Measurements from ENCODE around the gene UQCR10.

Gene UQCR10

DNA sequence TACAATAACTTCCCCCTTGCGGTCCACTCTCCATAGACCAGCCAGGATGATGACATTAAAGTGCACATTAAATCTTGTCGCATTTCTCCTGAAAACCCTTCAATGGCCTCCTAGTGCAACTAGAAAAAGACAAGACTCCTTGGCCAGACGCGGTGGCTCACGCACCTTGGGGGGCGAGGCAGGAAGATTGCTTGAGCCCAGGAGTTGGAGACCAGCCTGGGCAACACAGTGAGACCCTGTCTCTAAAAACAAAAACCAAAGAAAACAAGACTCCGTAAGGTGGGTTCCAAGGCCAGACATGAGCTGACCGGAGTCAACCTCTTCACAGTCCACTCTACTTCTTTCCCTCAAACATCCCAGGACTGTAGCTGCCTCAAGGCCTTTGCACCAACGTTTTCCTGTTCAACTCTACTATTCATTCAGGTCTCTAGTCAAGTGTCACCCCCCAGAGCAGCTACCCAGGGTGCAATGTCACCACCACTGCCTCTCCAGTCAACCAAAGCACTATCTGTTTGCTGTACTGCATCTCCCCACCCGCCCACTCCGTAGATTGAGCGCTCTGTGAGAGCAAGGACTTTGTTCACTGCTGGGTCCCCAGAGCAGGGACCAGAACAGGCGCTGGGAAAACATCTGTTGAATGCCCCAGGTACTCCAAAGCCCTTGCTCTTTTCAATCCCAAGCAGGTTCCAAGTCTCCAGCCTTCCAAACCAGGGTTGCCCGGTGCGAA is 1.1 kb upstream of the UQCR10 start:
- peak in 1 of 2 donors; percentile 37 for DNase-seq

DNA sequence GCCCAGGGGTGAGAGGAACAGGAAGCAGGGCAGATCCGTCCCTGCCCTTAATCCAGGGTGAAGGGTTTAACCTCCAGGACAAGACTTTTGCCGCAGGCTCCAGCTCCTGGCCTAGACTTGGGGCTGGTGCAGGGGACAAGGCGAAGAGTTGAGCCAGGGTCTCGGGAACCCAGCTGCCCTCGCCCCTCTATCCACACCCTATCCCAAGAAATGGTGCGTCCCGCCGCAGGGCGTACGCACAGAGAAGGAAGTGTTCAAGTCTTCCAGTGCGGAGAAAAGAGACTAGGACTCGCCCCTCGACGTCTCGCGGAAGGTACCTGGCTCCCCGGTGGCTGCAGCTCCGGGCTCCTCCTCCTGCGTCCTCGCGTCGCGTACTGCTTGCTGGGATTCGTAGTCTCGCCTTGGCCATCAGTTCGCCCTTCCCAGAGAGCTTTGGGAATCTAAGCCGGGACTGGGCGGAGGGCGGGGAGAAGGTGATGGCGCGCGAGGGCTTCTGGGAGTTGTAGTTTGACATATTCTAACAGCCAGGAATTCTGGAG is 468 bp upstream of the UQCR10 start, which contains the start of gene ZMAT5:
TSS of gene ZMAT5 (minus strand) at position 376 of the 539 bp plus-strand sequence. CDS start 18,463 bp downstream, outside the sequence.
- peak; percentile 64 to 93 for DNase-seq

DNA sequence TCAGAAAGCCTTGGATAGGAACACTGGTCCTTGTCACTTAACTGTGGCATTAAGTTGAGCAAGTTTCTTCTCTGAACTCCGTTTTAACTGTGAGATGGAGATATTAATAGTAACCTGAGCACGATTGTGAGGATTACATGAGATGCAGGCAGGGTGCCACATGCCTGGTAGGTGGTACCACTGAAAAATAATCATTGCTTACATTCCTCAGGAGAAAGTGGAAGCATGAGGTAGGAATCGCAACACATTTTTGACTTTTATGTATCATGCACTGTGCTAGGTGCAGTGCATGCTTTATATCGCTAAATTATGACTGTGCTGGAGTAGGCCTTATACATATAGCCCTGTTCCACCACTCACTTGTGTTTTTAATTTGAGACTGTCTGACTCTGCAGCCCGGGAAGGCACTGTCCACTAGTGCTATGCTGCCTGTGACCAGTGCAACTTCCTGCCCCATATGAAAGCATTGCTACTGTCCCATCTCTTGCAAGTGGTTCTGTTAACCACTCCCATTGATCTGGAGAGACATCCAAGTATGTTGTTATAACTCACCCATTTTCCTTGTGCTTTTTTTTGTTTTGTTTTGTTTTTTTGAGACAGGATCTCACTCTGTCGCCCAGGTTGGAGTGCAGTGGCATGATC is 1.0 kb downstream of the UQCR10 start:
- no peak for DNase-seq

DNA sequence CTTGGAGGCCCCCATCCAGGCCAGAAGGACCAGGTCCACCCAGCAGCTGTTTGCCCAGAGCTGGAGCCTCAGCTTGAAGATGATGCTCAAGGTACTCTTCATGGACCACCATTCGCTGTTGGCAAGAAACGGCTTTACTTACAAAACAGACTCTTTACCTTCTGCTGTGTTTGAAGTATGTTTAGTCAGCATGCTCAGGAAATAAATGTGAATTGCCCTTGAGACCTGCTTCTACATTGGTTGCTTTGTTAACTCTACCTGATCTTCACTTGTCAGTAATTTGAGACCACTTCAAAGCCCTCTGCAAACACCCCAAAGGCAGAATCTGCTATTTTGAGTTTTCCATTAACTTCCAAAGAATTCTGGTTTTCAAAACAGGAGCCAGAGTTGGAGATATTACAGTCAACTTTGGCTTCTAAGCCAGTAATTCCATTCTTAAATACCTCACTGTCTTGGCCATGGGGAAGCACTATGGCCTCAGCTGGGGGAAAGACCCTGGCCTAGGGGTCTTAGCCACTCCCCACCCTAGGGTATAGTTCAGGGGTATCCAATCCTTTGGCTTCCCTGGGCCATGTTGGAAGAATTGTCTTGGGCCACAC is 2.7 kb downstream of the UQCR10 start:
- DNase-seq: no peak

DNA sequence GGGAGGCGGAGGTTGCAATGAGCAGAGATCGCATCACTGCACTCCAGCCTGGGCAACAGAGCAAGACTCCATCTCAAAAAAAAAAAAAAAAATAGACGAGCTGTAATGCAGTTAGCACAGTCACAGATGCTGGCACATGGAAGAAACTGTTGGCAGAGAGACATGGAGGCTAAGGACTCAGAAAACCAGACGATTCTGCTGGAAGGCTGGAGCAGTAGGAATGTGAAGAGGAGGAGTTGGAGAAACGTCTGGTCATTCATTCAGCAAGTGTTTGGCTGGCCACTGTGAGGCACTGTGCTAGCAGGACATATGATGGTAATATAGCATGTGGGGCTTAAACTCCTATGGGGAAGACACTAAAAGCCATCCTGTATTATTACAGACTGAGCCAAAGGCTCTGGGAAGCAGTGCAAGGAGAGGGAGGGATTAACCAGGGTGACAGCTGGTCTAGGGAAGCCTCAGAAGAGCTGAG is 5.0 kb downstream of the UQCR10 start:
- DNase-seq: no peak

DNA sequence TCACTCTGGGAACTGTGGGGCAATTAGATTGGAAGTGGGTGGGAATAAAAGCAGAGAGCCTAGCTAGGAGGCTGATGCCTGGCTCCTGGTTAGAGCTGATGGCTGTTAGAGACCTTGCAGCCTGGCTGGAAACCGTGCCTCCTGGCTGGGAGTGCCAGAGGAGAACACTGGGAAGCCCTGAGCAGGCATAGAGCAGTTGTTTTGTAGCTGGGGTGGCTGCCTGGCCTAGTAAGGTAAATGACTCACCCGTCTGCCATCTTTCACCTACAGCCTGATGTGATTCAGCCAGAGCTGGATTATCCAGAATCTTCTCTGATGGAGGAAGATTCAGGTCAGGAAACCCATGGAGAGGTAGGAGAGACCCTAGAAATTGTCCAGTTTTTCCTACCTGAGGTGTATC is 6.1 kb downstream of the UQCR10 start:
- no peak for DNase-seq

GRCh38 chr22:29780220-29780619 is 13.1 kb downstream of the UQCR10 start:
- DNase-seq: no peak

GRCh38 chr22:29780748-29781676 is 13.8 kb downstream of the UQCR10 start:
- DNase-seq: no peak

DNA sequence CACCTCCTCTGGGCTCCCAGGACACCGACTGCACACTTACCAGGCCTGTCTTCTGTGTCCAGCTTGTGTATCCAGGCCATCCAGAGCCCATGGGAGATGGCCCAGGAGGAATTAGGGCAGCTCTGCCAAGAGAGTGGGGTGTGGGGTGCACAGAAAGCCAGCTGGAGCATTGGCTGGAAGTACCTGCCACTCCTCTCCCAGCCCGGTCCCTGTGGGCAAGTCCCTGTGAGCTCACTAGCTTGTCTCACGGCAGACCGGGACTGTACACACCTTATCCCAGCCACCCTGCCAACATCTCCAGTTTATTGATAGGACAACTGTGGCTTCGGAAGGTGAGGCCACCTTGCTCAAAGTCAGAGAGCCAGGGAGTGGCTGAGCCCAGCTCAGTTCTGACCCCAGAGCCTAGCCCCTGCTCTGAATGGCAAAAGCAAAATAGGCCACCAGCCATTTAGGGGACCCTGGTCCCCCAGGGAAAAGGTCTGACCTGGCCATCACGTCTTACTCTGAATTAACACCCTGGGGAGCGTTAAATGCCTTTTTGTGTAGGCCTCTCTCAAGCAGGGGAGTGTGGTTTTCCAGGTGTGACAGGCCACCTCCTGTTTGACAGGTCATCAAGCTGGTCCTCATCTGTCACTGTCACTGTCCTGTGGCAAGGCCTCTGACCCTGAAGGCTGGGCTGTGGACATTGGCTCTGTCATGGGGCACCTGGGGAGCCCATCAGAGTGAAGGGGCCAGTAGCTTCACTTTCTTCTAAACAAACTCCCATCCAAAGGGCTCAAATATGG is 15.1 kb downstream of the UQCR10 start:
- no peak for DNase-seq

DNA sequence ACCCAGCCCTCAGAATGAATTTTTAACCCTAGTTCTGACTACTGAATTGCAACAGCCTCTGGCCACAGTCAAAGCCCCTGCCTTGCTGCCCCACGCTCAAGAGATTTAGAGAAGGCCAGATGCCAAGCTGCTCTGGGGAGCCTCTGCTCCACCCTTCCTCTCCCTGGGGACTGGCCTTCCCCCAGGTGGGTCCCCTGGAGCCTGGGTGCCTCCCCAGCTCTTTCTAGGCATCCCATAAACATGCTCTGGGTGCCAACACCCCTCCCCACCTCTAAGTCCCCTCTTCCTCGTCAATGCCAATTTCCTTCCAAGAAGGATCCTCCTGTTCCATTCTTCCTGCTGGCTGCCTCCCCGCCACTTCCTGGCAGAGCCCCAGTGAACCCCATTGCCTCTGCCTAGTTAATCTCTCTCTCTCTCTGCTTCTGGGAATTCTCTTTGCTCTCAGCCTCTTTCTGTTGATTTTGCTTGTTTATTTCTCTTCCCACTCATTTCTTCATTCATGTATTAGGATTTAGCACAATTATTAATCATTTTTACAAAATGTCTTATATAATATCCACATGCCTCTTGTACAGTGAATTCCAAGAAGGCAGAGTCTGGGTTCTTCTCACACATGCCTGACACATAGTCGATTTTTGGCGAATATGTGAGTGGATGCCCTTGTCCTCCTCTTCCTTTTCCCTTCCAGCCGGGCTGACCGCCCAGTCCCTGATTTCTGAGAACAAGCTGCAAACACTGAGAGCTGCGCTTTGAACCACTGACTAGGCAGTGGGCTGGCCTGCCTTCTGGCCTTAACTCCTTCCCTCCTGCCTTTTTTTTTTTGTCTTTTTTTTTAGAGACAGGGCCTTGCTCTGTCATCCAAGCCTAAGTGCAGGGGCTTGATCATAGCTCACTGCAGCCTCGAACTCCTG is 17.5 kb downstream of the UQCR10 start:
- DNase-seq: no peak

DNA sequence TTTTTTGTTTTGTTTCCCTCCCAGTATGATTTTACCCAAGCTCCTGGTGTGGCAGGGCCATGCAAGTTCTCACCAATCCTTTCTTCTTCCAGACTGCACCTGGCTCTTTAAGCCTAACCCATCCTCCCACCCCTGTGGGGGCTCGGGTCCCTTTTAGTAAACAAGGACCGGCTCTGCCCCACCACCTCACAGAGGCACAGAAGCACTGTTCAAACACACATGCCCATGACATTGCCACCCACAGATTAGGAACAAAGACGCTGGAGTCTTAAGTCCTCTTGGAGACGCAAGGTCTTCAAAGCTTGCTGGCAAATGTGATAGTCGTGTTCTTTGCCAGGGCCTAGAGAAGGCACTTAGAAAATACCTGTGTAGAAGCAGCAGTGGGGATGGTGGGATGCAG is 18.9 kb downstream of the UQCR10 start:
- DNase-seq: no peak

GRCh38 chr22:29787371-29787980 is 20.3 kb downstream of the UQCR10 start:
- DNase-seq: no peak

DNA sequence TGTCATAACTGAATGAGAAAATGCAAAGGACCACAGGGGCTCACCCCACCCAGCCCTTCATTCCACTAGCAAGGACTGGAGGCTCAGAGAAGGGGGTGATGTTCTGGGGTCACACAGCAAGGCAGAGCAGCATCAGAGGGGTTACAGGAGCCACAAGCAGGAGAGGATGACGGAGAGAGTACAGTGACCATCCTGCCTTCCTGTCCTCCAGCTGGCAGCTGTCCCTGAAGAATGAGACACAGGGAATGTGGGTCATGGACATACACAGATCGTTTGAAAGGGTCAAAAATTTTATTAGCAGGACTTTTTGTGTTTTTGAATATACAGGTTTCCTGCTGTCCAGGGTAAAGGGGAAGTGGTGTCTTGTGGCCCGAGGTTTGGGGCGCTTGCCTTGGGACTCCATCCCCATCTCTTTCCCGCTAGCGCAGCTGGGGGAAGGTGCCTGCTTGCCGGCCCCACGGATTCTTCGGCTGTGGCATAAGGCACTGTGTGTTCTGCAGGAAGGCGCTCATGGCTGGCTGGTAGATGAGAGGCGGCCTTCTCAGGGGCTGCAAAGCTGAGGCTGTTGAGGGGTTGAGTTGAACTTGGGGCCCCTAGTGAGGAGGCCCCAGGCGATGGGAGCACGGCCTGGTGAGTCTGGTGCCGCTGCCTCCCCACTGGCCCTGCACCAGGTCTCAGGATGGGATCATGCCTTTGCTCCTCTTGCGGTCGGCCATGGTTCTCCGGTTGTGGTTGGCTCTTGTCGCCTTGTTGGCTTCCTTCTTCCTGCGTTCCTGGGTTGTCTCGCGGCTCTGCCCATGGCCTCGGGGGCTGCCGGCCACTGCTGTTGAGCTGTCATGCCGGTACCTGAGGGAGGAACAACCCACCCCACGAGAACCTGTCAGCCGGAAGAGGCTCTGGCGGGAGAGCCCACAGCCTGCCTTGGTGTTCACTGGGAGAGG is 21.4 kb downstream of the UQCR10 start:
- DNase-seq: no peak

DNA sequence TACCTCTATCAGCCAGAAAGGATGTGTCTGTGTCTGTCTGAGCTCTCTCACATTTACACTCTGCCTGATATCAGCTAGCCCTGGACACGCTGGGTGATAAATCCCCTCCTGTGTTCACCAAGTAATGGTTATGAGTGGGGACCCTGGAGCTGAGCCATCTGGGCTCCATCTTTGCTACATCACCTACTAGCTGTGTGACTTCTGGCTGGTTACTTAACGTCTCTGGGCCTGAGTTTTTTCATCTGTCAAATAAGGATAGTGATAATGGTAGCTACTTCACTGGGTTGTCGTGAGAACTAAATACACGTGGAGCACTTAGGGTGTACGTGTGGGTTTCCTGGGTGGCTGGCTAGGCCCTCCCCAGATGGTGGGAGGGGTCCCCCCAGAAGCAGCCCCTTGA is 22.9 kb downstream of the UQCR10 start:
- DNase-seq: no peak

DNA sequence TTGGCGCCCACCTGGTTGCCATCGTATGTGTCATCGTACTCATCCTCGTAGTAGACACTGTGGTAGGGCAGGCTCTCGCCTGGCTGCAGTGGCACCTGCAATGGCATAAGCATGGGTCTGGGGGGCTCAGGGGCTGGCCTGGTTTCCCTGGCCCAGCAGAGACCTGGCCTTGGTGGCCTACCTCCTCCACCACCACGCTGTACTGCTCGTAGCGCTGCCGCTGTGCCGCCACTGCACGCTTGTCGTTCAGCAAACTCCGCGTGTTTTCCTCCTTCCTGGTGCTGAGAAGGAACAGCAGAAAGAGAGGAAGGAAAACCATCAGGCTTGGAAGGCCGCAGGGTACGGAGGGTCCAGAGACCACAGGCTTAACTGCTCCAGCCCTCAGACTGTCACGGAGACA is 26.2 kb downstream of the UQCR10 start:
- DNase-seq: no peak

DNA sequence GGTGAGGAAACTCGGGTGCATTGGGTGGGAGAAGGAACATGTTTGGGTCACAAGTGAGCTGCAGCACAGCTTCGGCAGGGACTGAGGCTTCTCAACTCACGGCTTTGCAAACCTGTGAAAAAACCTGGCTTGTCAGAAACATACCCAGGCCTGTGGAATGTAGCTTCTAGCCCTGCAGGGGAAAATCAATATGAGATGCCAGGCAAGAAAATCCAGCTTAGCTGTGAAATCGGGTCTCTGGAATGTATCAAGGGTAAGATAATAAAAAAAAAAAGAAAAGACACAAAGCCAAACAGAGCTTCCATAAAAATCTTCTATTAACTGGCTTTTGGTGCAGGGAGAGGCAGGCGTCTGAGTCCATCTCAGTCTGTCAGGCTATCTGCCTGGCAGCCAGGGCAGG is 28.5 kb downstream of the UQCR10 start:
- DNase-seq: no peak

GRCh38 chr22:29797351-29797750 is 30.2 kb downstream of the UQCR10 start:
- no peak for DNase-seq

GRCh38 chr22:29798318-29798717 is 31.1 kb downstream of the UQCR10 start:
- DNase-seq: no peak

- no peak for DNase-seq
Observed at GRCh38 chr22:29798801-29799200, 31.6 kb downstream of the UQCR10 start.
